IMR-90 (cell line): Measurements from ENCODE around the gene TSHZ3. TPM values are rescaled to one million over a fixed set of nuclear protein-coding genes. Genes with fewer than 3 reads are reported as not detected.

Experiments
- ATAC-seq: fragments of 200-7000 bp; cut with Tn5 transposase; 2 replicates; pipeline ENCODE4 v1.9.1; 2020; ENCODE audit warnings: low read depth, mild to moderate bottlenecking, moderate library complexity
- BruUV-seq: library from RNA; stranded (reverse); fragments of 400-500 nt; replicated peaks from 2 replicates; lab custom pipeline; 2021; lab: Mats Ljungman, UMichigan
- CTCF ChIA-PET: fragments of 300-600 bp; formaldehyde crosslinking; extraction: SDS; loops from one replicate; lab custom pipeline; 2021; ENCODE audit warnings: antibody characterized with exemption; lab: Yijun Ruan, JAX
- POLR2A ChIA-PET: fragments of 300-600 bp; sonication (Branson Sonifier 250); formaldehyde crosslinking; loops from one replicate; lab custom pipeline; 2022; ENCODE audit warnings: antibody characterized with exemption; ENCODE audit not compliant: unreplicated experiment; lab: Charles Lee
- DNase-seq: peaks from one replicate; pipeline ENCODE4 v3.0.0; 2013
- H2AFZ ChIP-seq: replicated peaks from 2 replicates; pipeline ENCODE3; 2013; ENCODE audit warnings: low read length, mild to moderate bottlenecking; ENCODE audit not compliant: poor library complexity
- H2AK5ac ChIP-seq: 2 replicates; pipeline ENCODE4 v1.6.1; 2013; ENCODE audit warnings: low read depth, low read length, inconsistent platforms
- H2AK9ac ChIP-seq: replicated peaks from 2 replicates; pipeline ENCODE3; 2013; ENCODE audit warnings: mild to moderate bottlenecking, low read depth, low read length, moderate library complexity; ENCODE audit not compliant: poor library complexity
- H2BK120ac ChIP-seq: 2 replicates; pipeline ENCODE4 v1.6.1; 2013; ENCODE audit warnings: low read depth, low read length, inconsistent platforms
- H2BK15ac ChIP-seq: 3 replicates; pipeline ENCODE4 v1.6.1; 2013; ENCODE audit warnings: low read depth, low read length, inconsistent platforms
- H2BK20ac ChIP-seq: 2 replicates; pipeline ENCODE4 v1.6.1; 2013; ENCODE audit warnings: low read depth, mild to moderate bottlenecking, inconsistent platforms, low read length, moderate library complexity
- H2BK5ac ChIP-seq: 2 replicates; pipeline ENCODE4 v1.6.1; 2013; ENCODE audit warnings: mild to moderate bottlenecking, low read depth, low read length, inconsistent platforms; ENCODE audit not compliant: poor library complexity, severe bottlenecking
- H3K14ac ChIP-seq: replicated peaks from 2 replicates; pipeline ENCODE4 v1.6.1; 2013; ENCODE audit warnings: low read depth, low read length, inconsistent platforms
- H3K18ac ChIP-seq: 2 replicates; pipeline ENCODE4 v1.6.1; 2013; ENCODE audit warnings: low read depth, low read length, control low read depth
- H3K23ac ChIP-seq: 2 replicates; pipeline ENCODE4 v1.6.1; 2013; ENCODE audit warnings: low read depth, low read length, inconsistent platforms
- H3K27ac ChIP-seq: 2 replicates; pipeline ENCODE4 v1.5.1; 2013; ENCODE audit warnings: mild to moderate bottlenecking, control low read depth, low read length; ENCODE audit not compliant: insufficient read depth
- H3K27me3 ChIP-seq: 2 replicates; pipeline ENCODE4 v1.6.1; 2013; ENCODE audit warnings: low read length; ENCODE audit not compliant: control insufficient read depth, insufficient read depth
- H3K36me3 ChIP-seq: 2 replicates; pipeline ENCODE4 v1.6.1; 2013; ENCODE audit warnings: low read length, mixed read lengths; ENCODE audit not compliant: control insufficient read depth, insufficient read depth
- H3K4ac ChIP-seq: 2 replicates; pipeline ENCODE4 v1.6.1; 2013; ENCODE audit warnings: low read depth, low read length, inconsistent platforms
- H3K4me1 ChIP-seq: 2 replicates; pipeline ENCODE4 v1.6.1; 2013; ENCODE audit warnings: low read length, mixed read lengths; ENCODE audit not compliant: control insufficient read depth, insufficient read depth
- H3K4me2 ChIP-seq: 2 replicates; pipeline ENCODE4 v1.6.1; 2013; ENCODE audit warnings: low read depth, mild to moderate bottlenecking, control low read depth, low read length, moderate library complexity
- H3K4me3 ChIP-seq: 2 replicates; pipeline ENCODE4 v1.5.1; 2013; ENCODE audit warnings: low read depth, mild to moderate bottlenecking, control low read depth, low read length, moderate library complexity; ENCODE audit not compliant: insufficient read depth
- H3K56ac ChIP-seq: 2 replicates; pipeline ENCODE4 v1.6.1; 2013; ENCODE audit warnings: low read length, inconsistent platforms; ENCODE audit not compliant: insufficient read depth; ENCODE audit errors: extremely low read depth
- H3K79me1 ChIP-seq, 2 experiments: 2 replicates each; pipeline ENCODE4 v1.6.1; 2013; ENCODE audit warnings: low read length in 2 of 2, inconsistent platforms in 1 of 2, low read depth in 1 of 2
- H3K9ac ChIP-seq: 2 replicates; pipeline ENCODE4 v1.6.1; 2013; ENCODE audit warnings: low read depth, low read length, control low read depth
- H3K9me1 ChIP-seq: 2 replicates; pipeline ENCODE4 v1.6.1; 2013; ENCODE audit warnings: low read length, inconsistent platforms; ENCODE audit not compliant: insufficient read depth
- H3K9me3 ChIP-seq: 2 replicates; pipeline ENCODE4 v1.6.1; 2013; ENCODE audit warnings: low read length; ENCODE audit not compliant: control insufficient read depth, insufficient read depth
- H4K20me1 ChIP-seq: 2 replicates; pipeline ENCODE4 v1.6.1; 2013; ENCODE audit warnings: low read length, inconsistent platforms; ENCODE audit not compliant: insufficient read depth
- H4K5ac ChIP-seq: 2 replicates; pipeline ENCODE4 v1.6.1; 2013; ENCODE audit warnings: mild to moderate bottlenecking, low read depth, low read length, control low read depth
- H4K8ac ChIP-seq, 2 experiments: 2 replicates each; pipeline ENCODE4 v1.6.1; 2013; ENCODE audit warnings: low read depth in 2 of 2, low read length in 2 of 2, control low read depth in 1 of 2, inconsistent platforms in 1 of 2
- H4K91ac ChIP-seq: 2 replicates; pipeline ENCODE4 v1.6.1; 2013; ENCODE audit warnings: low read depth, low read length, inconsistent platforms; ENCODE audit not compliant: insufficient read depth
- NFE2L2 ChIP-seq: fragments of 150-350 bp; IDR thresholded peaks from 2 replicates; pipeline ENCODE4 v1.6.1; 2016; ENCODE audit warnings: low read depth, mild to moderate bottlenecking, low read length
- WGBS, 2 experiments: methylation state at CpG; one replicate each; pipeline versions ENCODE4 v1.1.5 to v1.1.7; 2013; ENCODE audit warnings: missing lambda C conversion rate in 2 of 2; ENCODE audit not compliant: insufficient read length in 1 of 2; ENCODE audit errors: extremely low coverage in 2 of 2; 5-methylcytosine and 5-hydroxymethylcytosine counted together
- dilution Hi-C: fragments of 300-500 bp; cut with HindIII; formaldehyde crosslinking; loops from one replicate; pipeline ENCODE4 v1.14.3; 2018; ENCODE audit warnings: low sequenced_read_pairs; ENCODE audit not compliant: unreplicated experiment
- in situ Hi-C: fragments of 300-500 bp; cut with MboI; formaldehyde crosslinking; loops from 3 replicates; pipeline ENCODE4 v1.14.3; 2019; ENCODE audit warnings: low sequenced_read_pairs, inconsistent platforms, mixed read lengths
- intact Hi-C: fragments of 100-400 bp; cut with micrococcal nuclease; formaldehyde crosslinking; loops from 2 replicates; pipeline ENCODE4 v1.10.0; 2022
- polyA plus RNA-seq, 3 experiments: library from polyadenylated mRNA; depleted of rRNA; stranded (reverse); fragments of >200 nt; gene quantifications; 2 replicates each; pipeline ENCODE4 v1.2.3, GENCODE V29; 2012; ENCODE audit warnings: low replicate concordance in 1 of 3
- total RNA-seq: library from RNA; depleted of rRNA; stranded (reverse); fragments of >200 nt; gene quantifications from 2 replicates; pipeline ENCODE4 v1.2.3, GENCODE V29; 2012

TSHZ3 gene
- total and polyA plus RNA-seq, 2 of the 4 experiments (the other 2 are of a cell fraction) = 8.1 to 13.0 TPM

DNA sequence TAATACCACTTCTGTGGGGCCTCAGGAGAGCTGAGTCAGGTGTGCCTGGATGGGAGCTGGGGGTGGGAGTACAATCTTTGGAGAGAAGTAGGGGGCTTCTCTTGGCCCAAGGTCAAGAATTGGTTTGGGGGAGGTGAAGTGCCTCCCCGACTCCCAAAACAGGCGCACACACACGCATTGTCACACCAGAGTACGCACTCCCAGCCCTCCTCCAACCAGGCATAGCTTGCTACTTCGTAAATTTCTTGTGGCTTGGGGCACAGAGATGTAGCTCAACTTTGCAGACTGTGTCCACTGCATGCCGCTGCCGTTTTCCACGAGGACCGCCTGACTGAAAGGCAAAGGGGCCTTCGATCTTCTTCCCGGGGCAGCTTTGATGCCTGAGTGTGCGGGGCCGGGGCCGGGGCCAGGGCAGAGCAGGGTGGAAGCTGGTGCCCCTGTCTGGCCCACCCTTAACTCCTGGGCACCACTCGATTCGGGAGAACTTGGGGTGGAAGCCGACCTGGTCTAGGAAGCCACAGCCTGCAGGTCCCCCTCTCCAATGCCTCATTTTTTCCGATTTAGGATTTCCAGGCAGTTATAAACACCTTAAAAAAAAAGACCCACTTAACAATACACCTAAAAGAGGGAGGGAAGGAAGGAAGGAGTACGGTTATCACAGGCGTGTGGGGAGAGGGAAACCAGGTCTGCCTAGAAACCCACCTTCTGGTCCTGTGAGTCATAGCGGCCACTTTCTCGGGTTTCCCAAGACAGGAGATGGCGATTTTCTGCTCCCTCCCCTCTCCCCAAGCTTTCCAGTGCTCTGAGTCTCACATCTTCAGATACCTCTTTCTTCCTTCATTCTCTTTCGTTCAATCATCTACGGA is 5.8 kb upstream of the TSHZ3 start:
- Histone ChIP-seq H3K4ac (no peak overlapping the region), H2AK5ac (no peak overlapping the region), H4K91ac (no peak overlapping the region), H3K4me2 (no peak overlapping the region), H2AFZ (no peak overlapping the region), H3K18ac (no peak overlapping the region), H2BK15ac (no peak overlapping the region), H2BK20ac (no peak overlapping the region), H3K36me3 (no peaks in the 10 kb centered on the region), H3K23ac (no peak overlapping the region), H2BK120ac (no peak overlapping the region), H3K27me3 (no peaks in the 10 kb centered on the region), H2AK9ac (no peak overlapping the region), H3K4me1 (peaks cover 9% of the 10 kb centered on the region), H2BK5ac (no peak overlapping the region), H4K20me1 (no peaks in the 10 kb centered on the region; the same call in 1 of the 2 replicates), H3K9ac (no peak overlapping the region), H3K27ac (no peak overlapping the region), H3K9me1 (peaks cover 8% of the 10 kb centered on the region), H3K9me3 (no peaks in the 10 kb centered on the region), H3K4me3 (no peak overlapping the region), H3K79me1 (peaks cover 30 to 41% of the 10 kb centered on the region in 2 experiments), H3K56ac (no peak overlapping the region), H3K14ac (no peak overlapping the region), H4K5ac (no peak overlapping the region), H4K8ac (no peak overlapping the region)
- ATAC-seq (no peak), DNase-seq (no peak)
- dilution Hi-C loops = no loop called here
- no TSS peak for BruUV-seq
- 75% methylated on average over 5 of the region's 25 CpGs; no CpG with 5 or more reads in 1 of the 2 experiments for WGBS, 2 experiments
- POLR2A ChIA-PET = no interaction called here
- TF ChIP-seq NFE2L2 = no peak
- CTCF ChIA-PET = interaction anchor here (0.9 to 1.2 kb wide), 3 partner anchors 143 to 672 kb away, joined by 4 to 5 read pairs (median 4); no protein-coding TSS in a partner anchor
- in situ Hi-C loops = no loop called here
- intact Hi-C loops = loop anchor here (5.0 kb wide), 2 partner anchors 192 to 673 kb away; no protein-coding TSS in a partner anchor
